HG03095 (cell line): Measurements from ENCODE around the gene ABCB9.
"Not testable (repeated sequence)": the region's sequence is repeated elsewhere in the genome, so short reads cannot be mapped to it uniquely, and the experiment has no call there.

ENCODE experiments used
- ATAC-seq: cut with Tn5 transposase; IDR thresholded peaks from one replicate; pipeline ENCODE4 v1.9.1; 2021; ENCODE audit warnings: moderate library complexity; ENCODE audit not compliant: unreplicated experiment

ABCB9 gene

DNA sequence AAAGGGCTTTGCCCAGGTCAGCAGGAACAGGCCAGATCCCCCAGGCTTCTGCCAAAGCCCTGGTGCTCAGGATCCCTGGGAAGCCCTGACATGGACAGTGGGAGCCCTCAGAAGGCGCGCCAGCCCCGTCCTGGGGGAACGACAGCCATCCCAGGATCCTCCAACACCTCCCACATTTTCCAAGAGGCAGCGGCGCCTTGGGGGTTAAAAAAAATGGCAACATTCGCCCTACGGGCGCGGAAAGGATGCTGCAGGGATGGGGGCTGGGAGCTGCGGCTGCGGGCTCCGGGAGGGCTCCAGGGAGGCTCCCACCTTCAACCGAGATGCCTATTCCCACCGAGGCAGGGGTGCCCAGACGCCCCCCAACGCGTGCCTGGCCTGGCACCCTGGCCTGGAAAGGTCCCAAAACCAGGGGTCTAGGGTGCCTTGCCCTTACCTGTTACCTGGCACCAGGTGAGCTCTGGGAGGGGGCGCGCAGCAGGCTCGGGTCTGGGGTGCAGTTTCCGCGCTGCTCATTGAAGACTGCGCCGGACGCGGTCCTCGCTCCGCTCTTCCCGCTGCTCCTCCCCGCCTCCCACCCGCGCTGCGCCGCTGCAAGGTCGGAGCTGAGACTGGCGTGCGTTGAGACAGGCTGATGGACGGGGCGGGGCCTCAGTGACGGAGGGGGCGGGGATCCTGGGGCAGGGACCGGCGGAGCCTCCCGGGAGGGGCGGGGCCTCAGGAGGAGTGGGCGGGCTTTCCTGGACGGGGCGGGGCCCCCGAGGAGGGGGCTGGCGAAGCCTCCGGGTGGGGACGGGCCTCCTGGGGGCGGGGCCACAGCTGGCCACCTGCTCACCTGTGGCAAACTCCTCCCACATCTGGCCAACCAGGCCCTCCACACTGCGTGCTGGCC lies at the start of gene ABCB9:
ABCB9 (minus strand) TSS at position 613 of the 892 bp plus-strand sequence. CDS start 6,228 bp downstream, outside the sequence.
- peak; percentile 67 for ATAC-seq

DNA sequence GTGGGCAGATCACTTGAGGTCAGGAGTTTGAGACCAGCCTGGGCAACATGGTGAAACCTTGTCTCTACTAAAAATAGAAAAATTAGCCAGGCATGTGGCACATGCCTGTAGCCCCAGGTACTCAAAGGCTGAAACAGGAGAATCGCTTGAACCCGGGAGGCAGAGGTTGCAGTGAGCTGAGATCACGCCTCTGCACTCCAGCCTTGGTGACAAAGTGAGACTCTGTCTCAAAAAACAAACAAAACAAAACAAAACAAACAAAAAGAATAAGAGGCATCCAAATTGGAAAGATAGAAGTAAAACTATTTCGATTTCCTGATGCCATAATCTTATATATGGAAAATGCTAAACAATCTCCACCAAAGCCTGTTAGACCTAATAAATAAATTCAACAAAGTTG lies 48.2 kb upstream of the ABCB9 start:
- ATAC-seq: not testable (repeated sequence)

DNA sequence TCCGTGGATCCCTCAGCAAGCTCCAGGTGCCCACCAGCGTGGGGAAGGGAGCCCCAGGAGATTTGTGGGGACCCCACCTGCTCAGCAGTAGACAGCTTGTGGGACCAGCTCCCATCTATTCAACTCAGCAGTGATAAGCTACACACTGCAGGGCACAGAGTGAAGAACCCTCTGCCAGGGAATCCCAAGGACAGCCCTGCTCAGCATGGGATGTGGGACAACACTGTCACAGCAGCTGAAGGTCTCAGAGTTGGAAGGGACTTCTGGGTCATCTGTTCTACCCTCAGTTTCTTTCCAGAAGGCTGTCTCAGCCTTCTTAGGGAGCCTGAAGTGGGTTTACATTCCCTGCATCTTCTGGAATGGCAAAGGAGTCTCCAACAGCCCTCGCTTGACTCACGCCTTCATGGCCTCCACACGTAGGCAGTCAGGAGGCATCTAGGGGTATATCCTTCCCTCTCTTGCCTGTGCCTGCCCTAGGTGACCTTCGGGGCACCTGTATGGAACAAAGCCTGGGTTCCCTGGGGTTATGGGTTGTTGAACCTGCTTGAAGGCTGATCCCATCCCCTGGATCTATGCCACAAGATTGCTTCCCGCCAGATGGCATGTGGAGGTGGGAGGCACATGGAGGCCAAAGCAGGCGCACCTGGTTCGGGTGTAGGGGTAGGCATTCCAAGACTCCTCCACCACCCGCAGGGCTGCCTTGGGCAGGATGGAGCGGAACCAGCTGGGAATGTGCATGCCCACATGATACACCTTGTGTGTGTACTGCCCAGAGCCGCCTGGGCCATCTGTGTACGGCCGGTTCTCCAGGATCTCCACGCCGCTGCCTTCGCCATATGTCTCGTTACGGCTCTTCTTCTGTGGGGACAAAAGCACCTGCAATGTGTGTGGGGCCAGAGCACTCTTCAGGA lies 47.2 kb upstream of the ABCB9 start:
- no peak for ATAC-seq

DNA sequence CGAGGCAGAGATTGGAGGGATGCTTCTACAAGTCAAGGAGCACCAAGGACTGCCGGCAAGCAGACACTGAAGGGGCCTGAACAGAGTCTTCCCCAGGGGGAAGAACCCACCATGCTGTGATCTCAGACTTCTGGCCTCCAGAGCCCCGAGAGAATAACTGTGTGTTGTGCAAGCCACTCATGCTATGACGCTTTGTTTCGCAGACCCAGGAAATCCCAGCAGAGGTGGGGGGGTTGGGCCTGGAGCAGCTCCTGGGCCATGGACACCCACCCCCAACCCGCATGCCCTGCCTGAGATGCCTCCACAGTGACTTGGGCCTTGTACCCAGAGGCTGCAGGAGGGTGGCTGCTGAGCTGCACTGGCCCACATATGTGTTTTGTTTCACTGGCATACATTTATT lies 45.4 kb upstream of the ABCB9 start:
- ATAC-seq: no peak

DNA sequence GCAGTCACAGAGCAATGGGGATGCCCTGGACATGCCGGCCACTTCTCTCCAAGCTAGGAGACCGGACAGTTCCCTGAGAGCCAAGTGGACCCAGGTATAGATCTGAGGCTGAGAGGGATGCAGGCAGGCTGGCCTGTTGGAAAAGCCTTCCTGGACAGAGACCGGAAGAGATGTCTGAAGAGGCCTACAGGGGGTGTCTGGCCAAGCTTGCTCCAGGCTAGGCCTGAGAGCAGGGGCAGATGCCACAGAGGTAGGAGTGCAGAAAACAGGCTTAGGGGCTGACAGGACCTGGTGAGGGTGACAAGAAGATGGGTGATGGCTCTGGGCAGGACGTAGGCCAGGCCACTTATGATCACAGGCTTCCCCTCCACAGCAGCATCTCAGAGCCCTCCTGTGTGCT lies 44.4 kb upstream of the ABCB9 start:
- ATAC-seq: no peak

DNA sequence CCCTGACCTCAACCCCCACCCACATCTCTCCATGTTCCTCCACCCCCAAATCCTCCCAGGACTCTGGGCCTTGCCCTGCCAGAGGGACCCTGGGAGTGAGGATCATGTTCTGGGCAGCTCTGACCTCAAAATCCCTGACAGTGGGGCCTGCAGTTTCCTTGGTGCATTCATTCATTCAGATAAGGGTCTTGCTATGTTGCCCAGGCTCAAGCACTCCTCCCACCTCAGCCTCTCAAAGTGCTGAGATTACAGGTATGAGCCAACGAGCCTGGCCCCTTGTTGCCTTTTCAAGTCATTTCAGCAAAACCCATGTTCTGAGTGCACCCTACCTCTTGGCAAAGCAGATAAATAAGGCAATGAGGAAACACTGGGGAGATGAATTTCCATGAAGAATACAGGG lies 43.8 kb upstream of the ABCB9 start:
- ATAC-seq: no peak

DNA sequence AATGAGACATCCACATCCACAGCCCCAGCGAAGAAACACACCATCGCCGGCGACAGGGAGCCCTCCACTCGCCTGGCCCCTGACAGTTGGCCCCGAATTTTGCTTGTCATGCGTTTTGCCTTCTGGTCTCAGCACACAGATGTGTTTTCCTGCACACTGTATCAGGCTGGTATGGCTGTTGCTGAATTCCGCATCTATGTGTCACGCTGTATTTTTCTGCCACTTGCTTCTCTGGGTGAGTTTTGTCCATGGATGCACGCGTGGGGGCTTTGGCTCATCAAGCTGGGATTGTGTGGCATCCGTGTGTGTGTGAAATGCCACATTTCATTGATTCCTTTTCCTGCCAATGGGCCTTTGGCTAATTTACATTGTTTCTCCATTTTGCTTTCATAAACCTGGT lies 40.7 kb upstream of the ABCB9 start:
- no peak for ATAC-seq

DNA sequence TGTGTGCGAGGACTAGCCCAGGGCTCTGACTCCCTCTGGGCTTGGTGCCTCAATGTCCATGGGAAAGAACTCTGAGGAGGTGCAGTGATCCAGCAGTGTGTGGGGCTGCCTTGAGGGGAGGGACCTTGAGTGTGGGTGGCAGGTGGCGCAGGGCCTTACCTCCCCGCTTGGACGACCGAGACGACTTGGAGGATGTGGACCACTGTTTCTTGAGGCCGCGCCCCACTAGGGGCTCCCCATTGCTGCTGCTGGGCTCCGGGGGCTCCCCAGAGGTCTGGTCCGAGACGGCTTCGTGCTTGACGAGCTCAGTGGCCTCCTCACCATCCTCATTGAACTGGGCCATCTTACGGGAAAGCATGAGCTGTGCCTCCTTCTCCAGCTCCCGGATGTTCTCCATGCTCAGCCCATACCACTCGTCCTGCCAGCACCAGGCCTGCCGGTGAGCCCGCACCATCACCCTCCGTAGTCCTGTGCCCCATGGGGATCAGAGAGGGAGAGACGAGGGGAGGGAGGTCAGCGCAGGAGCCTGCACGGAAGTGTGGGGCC lies 38.9 kb upstream of the ABCB9 start:
- ATAC-seq: no peak

DNA sequence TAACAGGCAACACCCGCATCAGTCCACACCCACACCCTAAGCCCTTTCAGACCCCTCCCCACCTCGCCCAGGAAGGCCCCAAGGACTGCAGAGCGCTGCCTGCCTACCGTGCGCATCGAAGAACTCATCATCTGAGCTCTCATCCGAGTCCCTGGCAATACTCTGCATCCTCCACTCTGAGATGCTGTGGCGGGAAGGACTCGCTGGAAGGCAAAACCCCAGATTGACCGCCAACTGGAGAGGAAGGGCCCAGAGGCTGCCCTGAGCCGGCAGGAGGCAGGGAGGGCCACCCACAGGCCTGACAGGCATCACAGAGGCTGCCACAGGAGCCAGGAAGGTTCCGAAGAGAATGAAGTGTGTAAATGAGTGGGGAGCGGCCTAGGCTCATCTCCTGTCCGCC lies 38.0 kb upstream of the ABCB9 start:
- no peak for ATAC-seq

DNA sequence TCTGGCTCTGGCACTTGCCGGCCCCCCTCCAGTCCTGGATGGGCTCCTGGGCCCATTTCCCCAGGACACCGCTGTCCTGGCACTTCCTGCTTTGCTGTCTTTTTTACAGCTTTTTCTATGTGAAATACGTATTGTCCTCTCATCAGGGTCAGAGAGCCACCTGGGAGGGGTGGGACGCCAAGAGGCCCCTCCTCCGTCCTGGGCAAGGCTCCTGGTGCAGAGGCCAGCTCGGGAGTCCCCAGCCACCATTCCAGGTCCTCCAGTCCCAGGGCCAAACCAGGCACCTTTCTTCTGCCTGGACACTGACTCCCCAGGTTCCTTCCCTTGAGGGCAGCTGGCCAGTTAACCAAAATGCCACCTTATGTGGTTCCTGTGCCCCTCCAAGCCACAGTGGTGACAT lies 37.0 kb upstream of the ABCB9 start:
- ATAC-seq: no peak

DNA sequence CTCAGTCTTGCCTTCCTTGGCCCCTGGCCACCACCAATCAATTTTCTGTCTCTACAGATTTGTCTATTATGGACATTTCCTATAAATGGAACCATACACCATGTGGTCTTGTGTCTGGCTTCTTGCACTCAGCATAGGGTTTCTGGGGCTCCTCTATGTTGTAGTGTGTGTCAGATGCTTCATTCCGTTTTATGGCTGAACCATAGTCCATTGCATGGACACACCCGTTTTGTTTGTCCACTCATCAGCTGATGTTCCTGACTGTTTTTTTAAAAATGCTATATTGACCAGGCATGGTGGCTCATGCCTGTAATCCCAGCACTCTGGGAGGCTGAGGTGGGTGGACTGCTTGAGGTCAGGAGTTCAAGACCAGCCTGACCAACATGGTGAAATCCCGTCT lies 35.2 kb upstream of the ABCB9 start:
- no peak for ATAC-seq

DNA sequence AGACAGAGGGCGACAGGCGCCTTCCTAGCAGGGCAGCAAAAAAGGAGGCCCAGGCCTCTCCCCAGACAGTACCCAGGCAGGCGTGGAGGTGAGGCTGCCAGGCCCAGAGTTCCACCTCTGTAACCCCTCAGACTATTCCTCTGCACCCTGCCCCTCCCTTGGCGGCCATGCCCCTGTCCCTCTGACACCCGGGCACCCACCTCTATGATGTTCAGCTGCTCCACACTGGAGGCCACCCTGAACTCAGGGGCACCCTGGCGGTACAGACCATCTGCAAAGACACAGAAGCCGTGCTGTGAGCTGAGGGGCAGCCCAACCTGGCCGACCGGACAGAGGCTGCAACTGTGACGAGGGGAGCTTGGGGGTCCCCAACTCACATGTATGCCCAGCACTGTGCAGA lies 34.3 kb upstream of the ABCB9 start:
- ATAC-seq: no peak

DNA sequence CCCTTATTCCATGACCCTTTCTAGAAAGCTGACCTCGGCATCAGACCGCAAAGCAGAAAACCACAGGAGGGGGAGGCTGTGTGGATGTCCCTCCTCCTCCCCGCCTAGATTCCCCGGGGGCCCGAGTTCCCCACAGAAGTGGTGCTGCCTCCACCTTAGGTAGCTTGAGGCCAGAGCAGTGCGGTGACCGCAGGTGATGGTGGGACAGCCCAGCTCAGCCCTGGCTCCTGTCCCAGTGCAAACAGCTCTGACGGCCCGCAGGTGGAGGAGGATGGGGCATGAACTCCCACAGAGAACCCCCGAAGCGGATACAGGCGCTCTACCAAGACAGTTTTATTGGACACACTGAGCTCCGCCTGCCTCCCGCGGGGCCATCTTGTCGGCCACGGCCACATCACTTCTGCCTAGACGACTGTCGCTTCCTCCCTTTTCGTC lies 33.7 kb upstream of the ABCB9 start:
- ATAC-seq: no peak

DNA sequence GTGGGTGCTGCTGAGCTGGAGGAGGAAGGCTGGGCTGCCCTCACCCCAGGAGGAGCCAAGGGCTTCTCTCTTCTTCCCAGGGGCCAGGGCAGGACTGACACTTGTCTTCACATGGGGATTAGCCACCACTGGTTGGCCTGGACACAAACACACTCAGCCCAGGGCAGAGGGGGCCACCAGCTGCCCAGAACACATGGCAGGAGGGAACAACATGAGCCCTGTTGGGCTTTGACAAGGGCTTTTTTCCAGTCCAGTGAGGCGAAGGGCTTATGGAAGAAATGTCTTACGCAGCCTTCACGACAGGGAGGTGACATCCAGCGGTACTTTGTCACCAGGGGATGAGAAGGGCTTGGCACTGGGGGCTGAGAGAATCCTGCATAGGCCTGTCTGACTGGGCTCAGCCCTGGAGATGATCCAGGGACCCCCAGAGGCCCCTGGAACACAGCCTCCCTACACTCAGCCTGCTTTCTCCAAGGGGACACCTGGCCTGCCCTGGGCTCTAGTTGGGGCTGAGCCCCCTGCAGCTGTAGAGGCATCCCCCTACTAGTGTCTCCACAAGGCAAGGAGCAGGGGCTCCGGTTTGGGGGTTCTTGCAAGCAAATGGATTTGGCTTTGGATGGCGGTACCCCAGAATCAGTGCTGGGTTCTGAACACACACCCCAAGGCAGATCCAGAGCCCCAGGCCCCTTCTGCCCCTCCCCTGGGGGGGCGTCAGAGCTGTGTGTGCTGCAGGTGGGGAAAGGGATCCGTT lies 33.1 kb upstream of the ABCB9 start:
- ATAC-seq: no peak

DNA sequence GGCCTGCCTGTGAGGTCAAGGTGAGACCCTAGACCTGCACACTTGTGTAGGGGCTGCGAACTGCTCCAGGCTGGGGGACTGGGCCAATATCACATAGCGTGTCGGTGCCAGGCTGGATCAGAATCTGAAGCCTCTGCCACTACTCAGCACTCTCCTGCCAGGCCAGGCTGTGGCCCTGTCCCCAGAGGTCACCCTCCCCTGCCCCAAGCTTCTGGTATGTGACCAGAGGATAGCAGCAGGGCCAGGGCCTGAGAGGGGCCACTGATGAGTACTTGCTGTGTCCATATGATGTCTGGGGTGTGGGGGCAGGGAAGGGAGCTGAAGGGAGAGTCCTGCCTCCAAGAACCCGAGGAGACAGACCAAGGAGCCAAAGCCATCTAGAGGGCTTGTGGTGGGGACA lies 32.1 kb upstream of the ABCB9 start:
- ATAC-seq: no peak

DNA sequence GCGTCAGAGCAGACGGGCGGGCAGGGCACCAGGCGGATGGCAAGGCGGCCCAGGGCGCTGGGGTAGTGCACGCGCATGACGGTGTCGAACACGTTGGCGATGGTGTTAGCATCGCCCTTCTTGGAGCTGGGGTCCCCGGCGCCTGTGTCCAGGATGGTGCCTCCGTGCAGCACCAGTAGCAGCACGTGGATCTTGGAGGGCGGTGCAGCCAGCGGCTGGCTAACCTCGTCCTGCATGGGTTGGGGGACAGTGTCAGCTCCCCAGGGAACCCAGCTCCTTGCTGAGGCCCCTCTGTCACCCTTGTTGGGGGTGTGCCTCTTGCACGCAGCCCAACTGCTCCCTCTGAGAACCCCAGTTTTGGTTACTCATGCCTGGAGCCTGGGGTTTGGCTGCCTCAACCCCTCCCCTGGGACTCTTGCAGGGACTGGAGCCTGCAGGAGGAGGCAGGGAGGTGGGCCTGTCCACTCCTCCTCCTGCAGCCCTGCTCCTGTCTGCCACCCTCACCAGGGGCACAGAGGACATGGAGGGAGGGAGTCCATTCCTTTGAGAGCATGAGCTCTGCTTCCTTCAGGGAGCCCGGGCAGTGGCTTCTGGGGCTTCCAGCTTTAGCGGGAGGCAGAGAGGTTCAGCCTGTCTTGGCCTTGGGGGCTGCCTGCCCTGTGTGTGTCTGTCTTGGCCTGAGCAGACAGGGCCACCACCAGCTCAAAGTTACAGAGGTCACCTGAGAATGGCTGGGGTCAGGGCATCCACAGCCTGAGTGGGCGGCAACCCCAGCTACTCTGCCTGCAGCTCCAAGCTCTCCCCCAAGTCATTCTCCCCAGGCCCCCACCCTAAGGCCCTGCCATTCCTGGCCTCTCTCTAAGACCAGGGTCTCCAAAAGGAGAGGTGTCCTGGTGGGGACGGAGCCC lies 31.3 kb upstream of the ABCB9 start:
- no peak for ATAC-seq

DNA sequence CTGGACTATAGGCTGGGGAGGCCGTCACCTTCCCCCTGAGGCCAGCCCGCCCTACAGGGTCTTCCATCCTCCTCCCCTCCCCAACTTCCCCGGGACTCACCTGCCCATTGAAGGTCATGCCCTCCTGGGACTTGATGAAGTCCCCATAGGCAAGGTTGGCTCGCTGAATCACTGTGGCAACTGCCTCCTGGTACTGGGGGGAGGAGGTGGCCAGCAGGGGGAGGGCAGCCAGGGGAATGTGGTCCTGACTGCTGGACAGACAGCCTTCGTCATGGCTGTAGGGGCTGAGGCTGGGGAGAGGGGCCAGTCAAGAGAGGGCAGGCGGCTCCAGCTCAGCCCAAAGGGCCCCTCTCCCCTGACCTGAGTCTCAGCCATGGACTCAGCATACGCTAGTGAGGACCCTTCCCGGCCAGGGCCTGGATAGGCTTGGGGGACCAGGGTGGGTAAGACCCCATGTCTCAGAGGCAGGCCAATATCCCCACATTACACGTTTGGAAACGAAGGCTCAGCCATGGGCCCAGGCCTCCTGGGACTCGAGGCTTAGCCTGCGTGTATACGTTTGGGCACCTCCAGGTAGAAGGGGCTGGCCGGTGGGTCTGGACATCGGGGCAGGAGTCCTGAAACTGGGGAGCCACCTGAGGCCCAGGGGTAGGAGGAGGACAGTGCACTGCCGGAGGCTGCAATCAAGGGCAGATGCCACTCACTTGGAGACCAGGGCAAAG lies 30.5 kb upstream of the ABCB9 start:
- ATAC-seq: no peak

DNA sequence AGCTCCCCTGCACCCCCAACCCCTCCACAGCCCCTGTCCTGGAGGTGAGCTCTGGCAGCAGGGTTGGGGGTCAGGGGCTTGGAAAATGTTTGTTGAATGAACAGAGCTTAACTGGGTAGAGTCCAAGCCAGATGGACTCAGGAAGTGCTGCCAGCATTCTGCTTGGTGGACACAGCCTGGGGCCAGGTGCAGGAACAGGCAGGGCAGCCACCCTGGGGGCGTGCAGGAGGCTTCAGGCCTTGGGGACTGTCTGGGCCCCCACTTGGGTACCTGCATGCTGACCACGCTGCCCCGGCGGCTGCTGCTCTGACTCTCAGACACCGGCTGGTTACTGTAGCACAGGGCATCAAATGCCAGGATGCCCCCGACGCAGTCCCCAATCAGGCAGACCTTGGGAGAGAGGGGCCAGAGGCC lies 29.9 kb upstream of the ABCB9 start:
- no peak for ATAC-seq

DNA sequence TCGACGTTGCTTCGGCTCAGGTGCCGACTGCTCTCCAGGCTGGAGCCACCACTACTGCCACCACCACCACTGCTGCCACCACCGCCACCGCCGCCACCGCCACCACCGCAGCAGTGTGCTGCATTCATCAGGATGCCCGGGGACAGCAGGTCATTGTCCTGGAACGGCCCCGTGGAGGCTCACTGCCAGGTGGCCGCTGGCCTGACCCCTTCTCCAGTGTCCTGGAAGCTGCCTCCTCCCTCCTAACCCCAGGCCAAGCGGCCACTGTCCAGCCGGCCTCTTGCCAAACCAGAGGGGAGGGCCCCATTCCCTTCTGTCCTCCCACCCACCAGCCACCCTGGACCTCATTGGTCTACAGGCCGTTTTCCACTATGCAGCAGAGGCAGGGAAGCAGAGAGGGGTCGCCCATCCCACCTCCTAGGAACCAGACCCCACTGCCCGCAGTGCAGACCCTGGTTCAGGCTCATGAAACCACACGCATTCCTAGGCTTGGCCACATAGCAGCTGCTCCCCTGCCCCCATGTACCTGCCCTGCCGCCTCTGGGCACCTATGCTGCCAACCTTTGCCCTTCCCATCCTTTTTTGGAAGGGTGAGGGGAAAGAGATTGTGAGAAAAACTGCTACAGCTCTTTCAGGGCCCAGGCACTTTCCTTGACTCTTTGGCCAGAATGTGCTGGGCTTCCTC lies 29.4 kb upstream of the ABCB9 start:
- ATAC-seq: no peak
